GM12892 (cell line): ENCODE results near the gene DUSP5.

ENCODE experiments used
- POLR2A ChIP-seq: IDR thresholded peaks from 2 replicates; pipeline ENCODE4 v1.6.1; 2011; ENCODE audit warnings: low read depth, low read length, control low read depth
- POLR2AphosphoS5 ChIP-seq: IDR thresholded peaks from 2 replicates; pipeline ENCODE4 v1.6.1; 2011; ENCODE audit warnings: low read depth, low read length, control low read depth
- TAF1 ChIP-seq: IDR thresholded peaks from 2 replicates; pipeline ENCODE4 v1.6.1; 2011; ENCODE audit warnings: low read depth, mild to moderate bottlenecking, control low read depth, low read length, borderline replicate concordance

GRCh38 chr10:110498087-110498981, 627 bp downstream of the DUSP5 start:
- no peak for TF ChIP-seq POLR2A
- peak; percentile 14; the same call in 1 of the 2 replicates for TF ChIP-seq POLR2AphosphoS5
- TF ChIP-seq TAF1, result no peak
